Ectodermal cell (in vitro differentiated cells): ENCODE measurements around the gene RTP2.

Experiments used
- H3K27ac ChIP-seq: 2 replicates; pipeline ENCODE4 v1.7.0; 2013; ENCODE audit warnings: mild to moderate bottlenecking, low read depth, low read length; ENCODE audit not compliant: insufficient read depth, poor library complexity, severe bottlenecking
- H3K27me3 ChIP-seq: 2 replicates; pipeline ENCODE4 v1.7.0; 2013; ENCODE audit warnings: mild to moderate bottlenecking, low read length; ENCODE audit not compliant: insufficient read depth, control insufficient read depth, poor library complexity, severe bottlenecking
- H3K36me3 ChIP-seq: one replicate; pipeline ENCODE4 v1.7.0; 2013; ENCODE audit warnings: low read length; ENCODE audit not compliant: control insufficient read depth, insufficient read depth
- H3K4me1 ChIP-seq: one replicate; pipeline ENCODE4 v1.7.0; 2013; ENCODE audit warnings: low read length; ENCODE audit not compliant: control insufficient read depth, insufficient read depth
- H3K4me3 ChIP-seq: 2 replicates; pipeline ENCODE4 v1.7.0; 2013; ENCODE audit warnings: low read depth, low read length, control low read depth; ENCODE audit not compliant: insufficient read depth
- H3K9me3 ChIP-seq: 2 replicates; pipeline ENCODE4 v1.7.0; 2013; ENCODE audit warnings: mild to moderate bottlenecking, low read length, moderate library complexity; ENCODE audit not compliant: control insufficient read depth
- WGBS, 2 experiments: methylation state at CpG; one replicate each; pipeline ENCODE4 v1.1.7; 2013; ENCODE audit warnings: missing lambda C conversion rate in 2 of 2; 5-methylcytosine and 5-hydroxymethylcytosine counted together

RTP2 gene

GRCh38 chr3:187717572-187717971 is 15.2 kb upstream of the RTP2 start:
- WGBS, 2 experiments, result 89 to 90% methylated on average over 1 of the region's 1 CpG
- Histone ChIP-seq H3K9me3 (no peaks in the 10 kb centered on the region), H3K27ac (no peak overlapping the region), H3K36me3 (peaks cover 2% of the 10 kb centered on the region), H3K4me1 (peaks cover 12% of the 10 kb centered on the region), H3K27me3 (no peaks in the 10 kb centered on the region), H3K4me3 (no peak overlapping the region)

- Histone ChIP-seq H3K36me3 (no peaks in the 10 kb centered on the region), H3K27me3 (no peaks in the 10 kb centered on the region), H3K4me1 (peaks cover 4% of the 10 kb centered on the region), H3K9me3 (no peaks in the 10 kb centered on the region), H3K4me3 (no peak overlapping the region), H3K27ac (no peak overlapping the region)
- WGBS, 2 experiments, result 34 to 35% methylated on average over 3 to 4 of the region's 4 CpGs
Observed at GRCh38 chr3:187714404-187714979, 12.1 kb upstream of the RTP2 start.

GRCh38 chr3:187713504-187713903 is 11.1 kb upstream of the RTP2 start:
- H3K9me3 ChIP-seq, result no peaks in the 10 kb centered on the region
- no peaks in the 10 kb centered on the region for H3K4me1 ChIP-seq
- no peak overlapping the region for H3K4me3 ChIP-seq
- no peak overlapping the region for H3K27ac ChIP-seq
- H3K36me3 ChIP-seq, result no peaks in the 10 kb centered on the region
- 93% methylated on average over 2 of the region's 2 CpGs for WGBS, 2 experiments
- no peaks in the 10 kb centered on the region for H3K27me3 ChIP-seq

- H3K27me3 ChIP-seq, result no peaks in the 10 kb centered on the region
- H3K4me1 ChIP-seq, result no peaks in the 10 kb centered on the region
- no peak overlapping the region for H3K27ac ChIP-seq
- no peak overlapping the region for H3K4me3 ChIP-seq
- no peaks in the 10 kb centered on the region for H3K36me3 ChIP-seq
- no peaks in the 10 kb centered on the region for H3K9me3 ChIP-seq
- 66 to 76% methylated on average over 4 of the region's 4 CpGs for WGBS, 2 experiments
Observed at GRCh38 chr3:187709155-187709554, 6.8 kb upstream of the RTP2 start.

- no peaks in the 10 kb centered on the region for H3K9me3 ChIP-seq
- no peaks in the 10 kb centered on the region for H3K4me1 ChIP-seq
- no peaks in the 10 kb centered on the region for H3K36me3 ChIP-seq
- no peaks in the 10 kb centered on the region for H3K27me3 ChIP-seq
- H3K27ac ChIP-seq, result no peak overlapping the region
- H3K4me3 ChIP-seq, result no peak overlapping the region
Observed at GRCh38 chr3:187708696-187709095, 6.3 kb upstream of the RTP2 start.

- no peaks in the 10 kb centered on the region for H3K4me1 ChIP-seq
- 87 to 91% methylated on average over 2 of the region's 2 CpGs for WGBS, 2 experiments
- no peak overlapping the region for H3K4me3 ChIP-seq
- H3K27me3 ChIP-seq, result no peaks in the 10 kb centered on the region
- no peak overlapping the region for H3K27ac ChIP-seq
- H3K9me3 ChIP-seq, result no peaks in the 10 kb centered on the region
- H3K36me3 ChIP-seq, result no peaks in the 10 kb centered on the region
Observed at GRCh38 chr3:187706971-187707370, 4.6 kb upstream of the RTP2 start.

- Histone ChIP-seq H3K27me3 (no peaks in the 10 kb centered on the region), H3K4me1 (no peaks in the 10 kb centered on the region), H3K9me3 (no peaks in the 10 kb centered on the region), H3K27ac (no peak overlapping the region), H3K4me3 (no peak overlapping the region), H3K36me3 (no peaks in the 10 kb centered on the region)
Observed at GRCh38 chr3:187705164-187705563, 2.8 kb upstream of the RTP2 start.

- H3K9me3 ChIP-seq, result no peaks in the 10 kb centered on the region
- no peak overlapping the region for H3K27ac ChIP-seq
- WGBS, 2 experiments, result 91% methylated on average over 2 of the region's 2 CpGs
- H3K27me3 ChIP-seq, result no peaks in the 10 kb centered on the region
- H3K4me3 ChIP-seq, result no peak overlapping the region
- H3K36me3 ChIP-seq, result no peaks in the 10 kb centered on the region
- no peaks in the 10 kb centered on the region for H3K4me1 ChIP-seq
Observed at GRCh38 chr3:187700249-187700648, 2.1 kb downstream of the RTP2 start.

GRCh38 chr3:187698499-187699399 is 3.6 kb downstream of the RTP2 start:
- no peaks in the 10 kb centered on the region for H3K27me3 ChIP-seq
- no peak overlapping the region for H3K27ac ChIP-seq
- H3K9me3 ChIP-seq, result no peaks in the 10 kb centered on the region
- H3K36me3 ChIP-seq, result no peaks in the 10 kb centered on the region
- no peak overlapping the region for H3K4me3 ChIP-seq
- WGBS, 2 experiments, result 95 to 97% methylated on average over 36 to 37 of the region's 42 CpGs
- no peaks in the 10 kb centered on the region for H3K4me1 ChIP-seq

GRCh38 chr3:187696021-187696420 is 6.3 kb downstream of the RTP2 start:
- Histone ChIP-seq H3K27me3 (no peaks in the 10 kb centered on the region), H3K36me3 (no peaks in the 10 kb centered on the region), H3K4me3 (no peak overlapping the region), H3K9me3 (no peaks in the 10 kb centered on the region), H3K27ac (no peak overlapping the region), H3K4me1 (no peaks in the 10 kb centered on the region)
- WGBS, 2 experiments, result 58 to 61% methylated on average over 3 to 4 of the region's 4 CpGs
